H9 (cell line): Measurements from ENCODE around the gene GPR157. TPM values are rescaled to one million over a fixed set of nuclear protein-coding genes. Genes with fewer than 3 reads are reported as not detected.

ENCODE experiments used
- DNase-seq: peaks from one replicate; pipeline ENCODE4 v3.0.0-alpha.2; 2017
- H2AFZ ChIP-seq: one replicate; pipeline ENCODE4 v1.6.1; 2013; ENCODE audit warnings: mild to moderate bottlenecking, low read length, control low read depth, moderate library complexity
- H2AK5ac ChIP-seq: 2 replicates; pipeline ENCODE4 v1.6.1; 2013; ENCODE audit warnings: low read length, control low read depth, mixed read lengths; ENCODE audit not compliant: insufficient read length
- H2BK120ac ChIP-seq: one replicate; pipeline ENCODE4 v1.6.1; 2013; ENCODE audit warnings: low read depth, mild to moderate bottlenecking, low read length, control low read depth, inconsistent platforms; ENCODE audit not compliant: poor library complexity, severe bottlenecking
- H2BK12ac ChIP-seq: 2 replicates; pipeline ENCODE4 v1.6.1; 2013; ENCODE audit warnings: low read length, control low read depth, mixed read lengths, low read depth; ENCODE audit not compliant: insufficient read length
- H2BK15ac ChIP-seq: 2 replicates; pipeline ENCODE4 v1.6.1; 2013; ENCODE audit warnings: low read depth, low read length, control low read depth
- H2BK20ac ChIP-seq: one replicate; pipeline ENCODE4 v1.6.1; 2013; ENCODE audit warnings: low read depth, mild to moderate bottlenecking, low read length, control low read depth, inconsistent platforms; ENCODE audit not compliant: poor library complexity, severe bottlenecking
- H2BK5ac ChIP-seq: 2 replicates; pipeline ENCODE4 v1.6.1; 2013; ENCODE audit warnings: low read length, control low read depth, mixed read lengths; ENCODE audit not compliant: insufficient read length
- H3K14ac ChIP-seq: 2 replicates; pipeline ENCODE4 v1.6.1; 2013; ENCODE audit warnings: low read length, control low read depth; ENCODE audit not compliant: insufficient read depth
- H3K18ac ChIP-seq: 2 replicates; pipeline ENCODE4 v1.6.1; 2013; ENCODE audit warnings: low read depth, mild to moderate bottlenecking, mixed read lengths, low read length, control low read depth; ENCODE audit not compliant: insufficient read length
- H3K23ac ChIP-seq: 2 replicates; pipeline ENCODE4 v1.6.1; 2013; ENCODE audit warnings: low read length, control low read depth, mixed read lengths, low read depth; ENCODE audit not compliant: insufficient read length
- H3K23me2 ChIP-seq: 2 replicates; pipeline ENCODE4 v1.6.1; 2013; ENCODE audit warnings: low read depth, mild to moderate bottlenecking, mixed read lengths, low read length, control low read depth; ENCODE audit not compliant: insufficient read length, poor library complexity, severe bottlenecking
- H3K27ac ChIP-seq: 2 replicates; pipeline ENCODE4 v1.5.1; 2013; ENCODE audit warnings: low read length, control low read depth, mixed read lengths, low read depth; ENCODE audit not compliant: insufficient read length
- H3K27me3 ChIP-seq: 2 replicates; pipeline ENCODE4 v1.6.1; 2013; ENCODE audit warnings: low read length, control low read depth, inconsistent platforms; ENCODE audit not compliant: insufficient read depth
- H3K4ac ChIP-seq: 2 replicates; pipeline ENCODE4 v1.6.1; 2013; ENCODE audit warnings: low read depth, mild to moderate bottlenecking, control low read depth, inconsistent platforms, low read length, moderate library complexity
- H3K4me1 ChIP-seq: 2 replicates; pipeline ENCODE4 v1.6.1; 2013; ENCODE audit warnings: low read length, control low read depth, inconsistent platforms; ENCODE audit not compliant: insufficient read depth
- H3K4me2 ChIP-seq: 2 replicates; pipeline ENCODE4 v1.6.1; 2013; ENCODE audit warnings: low read length, control low read depth, mixed read lengths; ENCODE audit not compliant: insufficient read length, insufficient read depth
- H3K56ac ChIP-seq: 2 replicates; pipeline ENCODE4 v1.6.1; 2013; ENCODE audit warnings: low read depth, mild to moderate bottlenecking, mixed read lengths, low read length, control low read depth; ENCODE audit not compliant: insufficient read length
- H3K79me1 ChIP-seq: 2 replicates; pipeline ENCODE4 v1.6.1; 2013; ENCODE audit warnings: low read depth, mild to moderate bottlenecking, moderate library complexity, low read length, control low read depth, inconsistent platforms; ENCODE audit not compliant: insufficient read depth, poor library complexity, severe bottlenecking
- H3K79me2 ChIP-seq: 2 replicates; pipeline ENCODE4 v1.6.1; 2013; ENCODE audit warnings: low read length, control low read depth, inconsistent platforms; ENCODE audit not compliant: insufficient read depth
- H3K9ac ChIP-seq: 2 replicates; pipeline ENCODE4 v1.6.1; 2013; ENCODE audit warnings: low read length, control low read depth, mixed read lengths; ENCODE audit not compliant: insufficient read length; ENCODE audit errors: extremely low read depth
- H3K9me3 ChIP-seq: one replicate; pipeline ENCODE4 v1.6.1; 2013; ENCODE audit warnings: low read depth, low read length, inconsistent platforms; ENCODE audit not compliant: control insufficient read depth
- H3T11ph ChIP-seq: one replicate; pipeline ENCODE4 v1.6.1; 2013; ENCODE audit warnings: mild to moderate bottlenecking, low read length, control low read depth, inconsistent platforms
- H4K20me1 ChIP-seq: one replicate; pipeline ENCODE4 v1.6.1; 2013; ENCODE audit not compliant: control insufficient read depth, insufficient read length, insufficient read depth
- H4K5ac ChIP-seq: 2 replicates; pipeline ENCODE4 v1.6.1; 2013; ENCODE audit warnings: low read depth, mild to moderate bottlenecking, mixed read lengths, low read length, control low read depth; ENCODE audit not compliant: insufficient read length
- H4K8ac ChIP-seq: replicated peaks from 2 replicates; pipeline ENCODE4 v1.6.1; 2013; ENCODE audit warnings: low read length, control low read depth, mixed read lengths, low read depth; ENCODE audit not compliant: insufficient read length
- H4K91ac ChIP-seq: 2 replicates; pipeline ENCODE4 v1.6.1; 2013; ENCODE audit warnings: low read depth, mild to moderate bottlenecking, moderate library complexity, mixed read lengths, low read length, control low read depth; ENCODE audit not compliant: insufficient read length
- H3K27ac Mint-ChIP-seq, 3 experiments: 2 replicates in 2 of 3; 3 replicates in 1 of 3; pipeline ENCODE4 v1.8.0; 2020 to 2021; ENCODE audit warnings: mixed read lengths in 3 of 3, mild to moderate bottlenecking in 1 of 3, moderate library complexity in 1 of 3
- H3K27me3 Mint-ChIP-seq: 2 replicates; pipeline ENCODE4 v1.8.0; 2021; ENCODE audit warnings: low read depth, mild to moderate bottlenecking, moderate library complexity, mixed read lengths
- H3K36me3 Mint-ChIP-seq, 3 experiments: 2 replicates in 2 of 3; 3 replicates in 1 of 3; pipeline ENCODE4 v1.8.0; 2020 to 2021; ENCODE audit warnings: low read depth in 3 of 3, mixed read lengths in 3 of 3; ENCODE audit not compliant: insufficient read depth in 1 of 3
- H3K4me1 Mint-ChIP-seq, 2 experiments: 2 replicates each; pipeline ENCODE4 v1.8.0; 2020; ENCODE audit warnings: mixed read lengths in 2 of 2
- H3K4me3 Mint-ChIP-seq, 2 experiments: 2 replicates in 1 of 2; 3 replicates in 1 of 2; pipeline ENCODE4 v1.8.0; 2020 to 2021; ENCODE audit warnings: mild to moderate bottlenecking in 2 of 2, mixed read lengths in 2 of 2, moderate library complexity in 1 of 2
- H3K9me3 Mint-ChIP-seq, 2 experiments: 2 replicates in 1 of 2; 3 replicates in 1 of 2; pipeline ENCODE4 v1.8.0; 2020; ENCODE audit warnings: mild to moderate bottlenecking in 2 of 2, mixed read lengths in 2 of 2, moderate library complexity in 1 of 2
- WGBS: extraction: QIAGEN DNeasy Blood & Tissue Kit; methylation state at CpG from one replicate; pipeline ENCODE4 v1.1.7; 2013; ENCODE audit warnings: missing lambda C conversion rate, low lambda C conversion rate, mixed read lengths; ENCODE audit not compliant: insufficient read length; ENCODE audit errors: extremely low coverage; 5-methylcytosine and 5-hydroxymethylcytosine counted together
- total RNA-seq: library from RNA; stranded (reverse); gene quantifications from 2 replicates; pipeline ENCODE4 v1.2.1, GENCODE V29; 2021
- TF ChIP-seq, protein P1 (sequence below): fragments of 200-600 bp; sonication (generic); conservative IDR thresholded peaks from 3 replicates; pipeline ENCODE4 v1.8.0; 2021; ENCODE audit warnings: antibody characterized with exemption, mild to moderate bottlenecking

The GPR157 gene
- total RNA-seq, 1 experiment from 2014 or later: 3.8 TPM

DNA sequence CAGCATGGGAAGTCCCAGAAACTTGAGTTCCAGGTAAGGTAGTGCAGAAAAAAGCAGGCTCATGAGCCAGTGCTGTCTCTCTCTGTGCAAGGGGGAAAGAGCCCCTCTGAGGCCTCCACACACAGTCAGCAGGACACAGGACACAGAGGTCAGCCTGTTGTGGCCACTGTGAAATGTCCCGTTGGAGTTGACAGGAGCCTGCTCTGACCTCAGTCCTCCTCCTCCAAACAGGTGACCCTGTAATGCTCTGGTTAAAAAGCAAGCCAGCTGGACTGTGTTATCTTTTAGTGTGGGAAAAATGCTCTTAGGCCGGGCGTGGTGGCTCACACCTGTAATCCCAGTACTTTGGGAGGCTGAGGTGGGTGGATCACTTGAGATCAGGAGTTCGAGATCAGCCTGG lies 24.2 kb upstream of the GPR157 start:
- H2BK12ac ChIP-seq: no peak overlapping the region
- no peak overlapping the region for H2AK5ac ChIP-seq
- no peak overlapping the region for H2BK120ac ChIP-seq
- H3K56ac ChIP-seq: no peak overlapping the region
- H3K14ac ChIP-seq: no peak overlapping the region
- no peaks in the 10 kb centered on the region for H3K27me3 ChIP-seq
- H4K91ac ChIP-seq: no peak overlapping the region
- H3K23me2 ChIP-seq: no peaks in the 10 kb centered on the region
- no peak overlapping the region; a peak in 1 of 5 replicates for H3K4me3 Mint-ChIP-seq
- H4K8ac ChIP-seq: no peak overlapping the region
- H4K20me1 ChIP-seq: no peaks in the 10 kb centered on the region
- no peak overlapping the region for H2BK5ac ChIP-seq
- WGBS: no CpG with 5 or more reads among the region's 4 CpGs
- H4K5ac ChIP-seq: no peak overlapping the region
- no peaks in the 10 kb centered on the region for H3K9me3 Mint-ChIP-seq
- no peak overlapping the region for H3K23ac ChIP-seq
- no peak overlapping the region for H3K18ac ChIP-seq
- no peak overlapping the region for H2BK20ac ChIP-seq
- peaks cover 0 to 5% of the 10 kb centered on the region in 2 experiments; a peak in 1 of 4 replicates for H3K4me1 Mint-ChIP-seq
- DNase-seq: no peak
- no peak overlapping the region for H3K4me2 ChIP-seq
- H3K27ac ChIP-seq: no peak overlapping the region
- no peak overlapping the region for H3K9ac ChIP-seq
- no peak overlapping the region for H2BK15ac ChIP-seq
- no peak overlapping the region for H3K27ac Mint-ChIP-seq
- no peak overlapping the region for H3K4ac ChIP-seq
- no peaks in the 10 kb centered on the region for H3K4me1 ChIP-seq
- TF ChIP-seq, protein P1, sequence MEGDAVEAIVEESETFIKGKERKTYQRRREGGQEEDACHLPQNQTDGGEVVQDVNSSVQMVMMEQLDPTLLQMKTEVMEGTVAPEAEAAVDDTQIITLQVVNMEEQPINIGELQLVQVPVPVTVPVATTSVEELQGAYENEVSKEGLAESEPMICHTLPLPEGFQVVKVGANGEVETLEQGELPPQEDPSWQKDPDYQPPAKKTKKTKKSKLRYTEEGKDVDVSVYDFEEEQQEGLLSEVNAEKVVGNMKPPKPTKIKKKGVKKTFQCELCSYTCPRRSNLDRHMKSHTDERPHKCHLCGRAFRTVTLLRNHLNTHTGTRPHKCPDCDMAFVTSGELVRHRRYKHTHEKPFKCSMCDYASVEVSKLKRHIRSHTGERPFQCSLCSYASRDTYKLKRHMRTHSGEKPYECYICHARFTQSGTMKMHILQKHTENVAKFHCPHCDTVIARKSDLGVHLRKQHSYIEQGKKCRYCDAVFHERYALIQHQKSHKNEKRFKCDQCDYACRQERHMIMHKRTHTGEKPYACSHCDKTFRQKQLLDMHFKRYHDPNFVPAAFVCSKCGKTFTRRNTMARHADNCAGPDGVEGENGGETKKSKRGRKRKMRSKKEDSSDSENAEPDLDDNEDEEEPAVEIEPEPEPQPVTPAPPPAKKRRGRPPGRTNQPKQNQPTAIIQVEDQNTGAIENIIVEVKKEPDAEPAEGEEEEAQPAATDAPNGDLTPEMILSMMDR: no peak
- H2AFZ ChIP-seq: no peak overlapping the region
- no peaks in the 10 kb centered on the region; the same call in 1 of the 2 replicates for H3K79me2 ChIP-seq
- H3K27me3 Mint-ChIP-seq: no peaks in the 10 kb centered on the region
- H3K9me3 ChIP-seq: no peaks in the 10 kb centered on the region
- H3T11ph ChIP-seq: no peak overlapping the region
- H3K79me1 ChIP-seq: peaks cover 5% of the 10 kb centered on the region
- H3K36me3 Mint-ChIP-seq: peaks cover 0 to 35% (median 14%) of the 10 kb centered on the region in 3 experiments; a peak in 4 of 7 replicates
